Activated CD8-positive, alpha-beta memory T cell treated with anti-CD3 and anti-CD28 coated beads for 24 hours (primary cell): ENCODE measurements around the gene DNM1.
"Not testable (repeated sequence)": the region's sequence is repeated elsewhere in the genome, so short reads cannot be mapped to it uniquely, and the experiment has no call there.

Experiments
- DNase-seq: peaks from one replicate; pipeline ENCODE4 v3.0.0-alpha.2; 2020

Gene DNM1

DNA sequence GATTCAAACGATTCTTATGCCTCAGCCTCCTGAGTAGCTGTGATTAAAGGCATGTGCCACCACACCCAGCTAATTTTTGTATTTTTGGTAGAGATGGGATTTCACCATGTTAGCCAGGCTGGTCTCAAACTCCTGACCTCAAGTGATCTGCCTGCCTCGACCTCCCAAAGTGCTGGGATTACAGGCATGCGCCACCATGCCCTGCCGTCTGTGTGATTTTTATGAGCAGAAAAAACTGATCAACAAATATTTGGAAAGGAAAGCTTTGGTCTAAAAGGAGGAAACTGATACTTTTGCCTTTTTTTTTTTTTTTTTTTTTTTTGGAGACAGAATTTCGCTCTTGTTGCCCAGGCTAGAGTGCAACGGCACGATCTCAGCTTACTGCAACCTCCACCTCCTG lies 27.7 kb downstream of the DNM1 start:
- DNase-seq: not testable (repeated sequence)

DNA sequence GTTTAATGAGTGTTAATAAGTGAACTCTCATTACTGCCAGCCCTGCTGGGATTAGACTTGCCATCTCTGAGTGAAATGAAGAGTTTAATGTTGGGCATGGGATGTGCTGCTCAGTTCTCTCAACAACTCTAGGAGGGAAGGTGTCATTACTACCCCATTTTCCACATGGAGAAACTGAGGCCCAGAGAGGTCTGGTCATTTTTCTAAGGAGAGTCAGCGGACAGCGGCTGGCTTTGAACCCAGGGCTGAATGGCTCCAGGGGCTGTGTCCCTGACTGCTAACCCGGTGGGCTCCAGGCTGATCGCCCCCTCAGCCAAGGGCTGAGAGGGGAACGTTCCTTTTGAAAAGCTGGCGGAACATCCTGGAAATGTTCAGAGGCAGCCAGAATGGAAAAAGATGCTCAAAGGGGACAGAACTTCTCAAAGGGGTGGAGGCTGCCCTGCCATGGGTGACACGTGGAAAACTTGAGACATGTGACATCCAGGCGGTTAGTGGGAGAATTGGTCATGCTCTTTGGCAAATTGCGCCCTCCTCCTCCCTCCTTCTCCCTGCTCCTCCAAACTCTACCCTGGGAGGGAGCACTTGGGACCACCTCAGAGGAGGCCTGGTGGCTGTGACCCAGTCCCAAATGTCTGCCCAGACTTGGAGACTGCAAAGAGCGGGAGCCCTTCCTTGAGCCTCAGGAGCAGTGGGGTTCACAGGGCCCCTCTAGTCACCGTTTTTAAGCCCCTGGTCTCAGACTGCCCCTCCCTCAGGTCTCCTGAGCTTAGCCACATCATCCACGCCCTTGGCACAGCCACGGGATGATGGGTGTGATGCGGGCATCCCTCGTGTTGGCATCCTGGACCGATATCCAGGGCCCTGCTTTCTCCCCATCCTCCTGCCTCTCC lies 28.7 kb downstream of the DNM1 start:
- DNase-seq: no peak

DNA sequence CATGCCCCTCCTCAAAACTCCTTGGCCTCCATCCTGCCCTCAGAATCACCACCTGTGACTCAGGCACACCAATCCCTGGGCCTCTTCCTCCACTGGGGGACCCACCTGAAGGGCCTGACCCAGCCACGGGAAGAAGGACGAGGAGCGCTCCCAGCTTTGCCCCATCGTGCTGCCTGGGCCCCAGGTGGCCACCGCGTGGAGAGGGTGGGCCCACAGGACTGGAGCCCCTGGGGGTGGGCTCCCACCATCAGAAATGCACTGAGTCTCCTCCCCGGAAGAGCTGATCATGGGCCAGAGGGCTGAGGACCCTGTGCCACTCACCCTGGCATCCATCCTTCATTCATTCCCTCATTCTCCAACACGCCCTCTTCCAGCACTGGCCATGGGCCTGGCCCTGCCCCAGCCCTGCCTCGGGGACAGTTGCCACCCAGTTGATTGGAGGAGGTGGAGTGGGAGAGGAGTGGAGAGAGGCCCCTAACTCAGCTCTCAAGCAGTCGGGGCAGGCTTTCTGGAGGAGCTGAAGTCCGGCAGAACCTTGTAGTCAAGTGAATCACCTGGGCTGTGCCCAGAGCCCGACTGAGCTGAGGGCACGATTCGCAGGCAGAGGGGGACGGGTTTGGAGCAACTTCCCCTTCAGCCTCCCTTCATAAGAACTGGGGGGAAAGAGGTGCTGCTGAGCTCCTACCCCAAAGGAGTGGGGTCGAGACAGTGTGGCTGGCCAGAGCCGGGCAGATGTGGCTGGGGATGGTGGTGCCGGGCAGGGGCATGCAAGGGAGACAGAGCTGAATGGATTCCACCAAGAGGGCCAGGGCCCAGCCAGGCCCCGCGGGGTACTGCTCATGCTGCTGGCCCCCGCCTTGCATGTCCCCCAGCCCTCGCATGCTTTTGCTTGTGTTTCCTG lies 29.6 kb downstream of the DNM1 start:
- DNase-seq: no peak

DNA sequence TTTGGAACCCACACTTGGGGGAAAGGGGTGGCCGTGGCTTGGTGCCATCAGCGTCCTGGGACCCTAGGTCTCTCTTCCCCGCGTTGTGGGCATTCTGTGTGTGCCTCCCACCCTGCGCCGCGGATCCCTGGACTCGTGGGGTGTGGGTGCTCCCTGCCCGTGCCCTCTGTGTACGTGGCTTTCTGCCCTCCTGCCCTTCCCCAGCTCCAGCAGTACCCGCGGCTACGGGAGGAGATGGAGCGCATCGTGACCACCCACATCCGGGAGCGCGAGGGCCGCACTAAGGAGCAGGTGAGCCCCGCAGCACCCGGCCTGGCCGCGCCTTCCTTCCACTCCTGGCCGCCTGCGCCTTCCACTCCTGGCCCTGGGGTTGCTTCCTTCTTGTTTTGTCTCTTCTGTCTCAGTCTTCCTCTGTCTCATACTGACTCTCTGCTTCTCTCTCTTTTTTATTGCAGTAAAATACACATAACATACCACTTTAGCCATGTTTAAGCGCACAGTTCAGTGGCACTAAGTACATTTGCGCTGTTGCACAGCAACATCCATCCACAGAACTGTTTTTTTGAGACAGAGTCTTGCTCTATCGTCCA lies 30.7 kb downstream of the DNM1 start:
- DNase-seq: no peak

DNA sequence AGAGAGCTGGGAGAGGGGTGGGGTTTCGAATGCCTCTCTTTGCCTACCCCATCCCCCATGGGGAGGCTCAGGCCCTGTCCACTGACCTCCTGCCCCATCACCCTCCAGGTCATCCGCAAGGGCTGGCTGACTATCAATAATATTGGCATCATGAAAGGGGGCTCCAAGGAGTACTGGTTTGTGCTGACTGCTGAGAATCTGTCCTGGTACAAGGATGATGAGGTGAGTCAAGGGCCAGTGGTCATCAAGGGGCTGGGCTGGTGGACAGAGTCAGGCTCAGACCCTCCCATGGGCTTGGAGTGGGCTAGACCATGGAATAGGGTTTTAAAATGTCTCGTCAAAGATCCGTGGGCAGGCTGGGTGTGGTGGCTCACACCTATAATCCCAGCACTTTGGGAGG lies 38.9 kb downstream of the DNM1 start:
- DNase-seq: no peak

DNA sequence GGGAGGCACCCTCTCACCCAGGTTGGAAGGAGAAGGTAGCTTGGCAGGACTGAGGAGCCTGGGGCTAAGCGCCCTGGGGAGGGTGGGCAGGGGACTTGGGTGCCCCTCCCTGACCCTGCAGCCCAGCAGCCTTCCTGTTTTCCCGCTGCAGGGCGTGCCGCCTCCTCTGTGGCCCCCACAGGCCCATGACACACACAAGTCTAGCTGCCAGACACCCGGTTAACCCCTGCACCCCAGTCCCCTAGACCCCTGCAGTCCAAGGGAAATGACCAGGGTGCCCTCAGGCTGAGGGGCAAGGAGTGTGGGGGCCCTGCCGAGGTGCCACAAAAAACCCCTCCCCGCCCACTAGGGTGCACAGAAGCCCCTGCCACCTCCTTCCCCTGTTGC lies 39.6 kb downstream of the DNM1 start:
- no peak for DNase-seq

DNA sequence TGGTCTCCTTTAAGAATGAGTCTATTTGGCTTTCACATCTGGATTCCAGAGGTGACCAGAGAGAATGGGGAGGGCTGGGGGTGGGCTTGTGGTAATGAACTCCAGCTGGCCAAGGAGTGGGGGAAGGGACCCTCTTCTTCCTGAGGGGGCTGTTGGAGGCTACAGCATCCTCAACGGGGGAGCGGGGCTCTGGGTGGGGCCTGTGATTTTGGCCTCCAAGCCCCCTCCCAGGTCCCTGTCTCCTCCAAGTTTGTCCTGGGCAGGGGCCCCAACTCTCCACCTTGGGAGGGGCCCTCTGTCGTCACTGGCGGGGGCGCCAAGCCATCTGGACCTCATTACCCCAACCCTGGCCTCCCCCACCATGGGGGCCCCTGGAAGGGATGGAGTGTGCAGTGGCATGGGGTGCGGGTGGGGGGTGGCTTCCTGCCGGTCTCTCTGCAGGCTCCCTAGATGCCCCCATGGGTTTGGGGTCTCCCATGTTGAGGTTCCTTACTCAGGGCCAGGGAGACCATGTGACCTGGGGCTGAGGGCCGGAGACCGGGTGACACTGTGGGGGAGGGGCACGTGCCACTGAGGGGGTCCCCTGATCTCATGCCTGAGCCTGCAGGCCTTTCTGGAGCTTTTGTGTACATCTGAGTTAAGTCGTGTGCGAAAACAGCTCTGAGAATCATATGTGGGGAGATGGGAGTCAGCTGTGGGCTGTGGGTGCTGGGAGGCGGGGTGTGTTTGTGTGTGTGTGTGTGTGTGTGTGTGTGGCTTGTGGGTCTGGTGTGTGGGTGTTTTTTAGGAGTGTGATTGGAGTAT lies 40.2 kb downstream of the DNM1 start:
- DNase-seq: no peak

DNA sequence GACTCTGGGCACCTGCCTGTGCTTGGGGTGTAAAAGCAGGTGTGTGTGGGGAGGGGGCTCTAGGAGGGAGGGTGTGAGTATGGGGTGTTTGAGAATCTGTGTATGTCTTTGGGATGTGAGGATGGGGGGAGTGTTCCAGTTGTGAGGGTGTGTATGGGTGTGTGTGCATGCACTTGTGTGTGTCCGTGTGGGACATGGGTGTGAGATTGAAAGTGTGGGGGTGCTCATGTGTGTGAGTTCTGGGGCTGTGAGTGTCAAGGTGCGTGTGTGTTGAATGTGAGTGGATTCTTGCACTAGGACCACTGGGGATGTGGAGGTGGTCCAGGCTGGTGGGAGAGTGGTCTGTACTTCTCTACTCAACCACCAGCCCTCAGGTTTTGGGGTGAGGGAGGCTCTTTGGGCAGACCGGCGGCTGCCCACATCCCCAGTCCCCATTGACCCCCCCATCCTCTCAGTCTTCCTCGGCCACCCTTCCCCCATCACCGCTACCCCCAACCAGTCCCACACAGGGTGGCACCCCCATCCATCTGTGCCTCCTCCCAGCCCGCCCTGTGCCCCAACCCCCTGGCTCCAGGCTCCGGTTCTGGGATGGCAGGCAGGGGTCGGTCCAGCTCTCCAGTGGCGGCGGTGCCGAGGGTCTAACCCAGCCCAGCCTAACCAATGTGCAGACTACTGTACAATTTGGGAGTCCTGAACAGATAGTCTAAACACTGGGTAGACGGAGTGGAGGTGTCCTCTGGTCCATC lies 41.1 kb downstream of the DNM1 start:
- DNase-seq: no peak

DNA sequence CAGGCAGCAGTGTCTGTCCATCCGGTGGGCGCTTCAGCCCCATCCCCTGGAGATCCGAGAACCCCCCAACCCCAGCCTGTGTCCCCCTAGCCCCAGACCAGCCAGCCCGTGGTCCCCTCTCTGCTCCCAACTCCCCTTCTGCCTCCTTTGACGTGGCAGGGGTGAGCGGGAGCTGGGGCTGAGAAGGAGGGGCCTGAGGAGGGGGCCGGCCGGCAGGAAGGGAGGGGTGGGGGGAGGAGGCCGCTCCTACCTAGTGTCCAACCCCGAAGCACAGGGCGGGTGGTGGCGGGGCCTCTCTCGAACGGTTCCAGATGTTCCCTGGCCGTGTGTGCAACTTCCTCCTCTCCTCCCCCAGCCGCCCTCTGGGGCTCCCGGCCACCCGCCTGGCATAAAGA lies 41.7 kb downstream of the DNM1 start:
- no peak for DNase-seq

DNA sequence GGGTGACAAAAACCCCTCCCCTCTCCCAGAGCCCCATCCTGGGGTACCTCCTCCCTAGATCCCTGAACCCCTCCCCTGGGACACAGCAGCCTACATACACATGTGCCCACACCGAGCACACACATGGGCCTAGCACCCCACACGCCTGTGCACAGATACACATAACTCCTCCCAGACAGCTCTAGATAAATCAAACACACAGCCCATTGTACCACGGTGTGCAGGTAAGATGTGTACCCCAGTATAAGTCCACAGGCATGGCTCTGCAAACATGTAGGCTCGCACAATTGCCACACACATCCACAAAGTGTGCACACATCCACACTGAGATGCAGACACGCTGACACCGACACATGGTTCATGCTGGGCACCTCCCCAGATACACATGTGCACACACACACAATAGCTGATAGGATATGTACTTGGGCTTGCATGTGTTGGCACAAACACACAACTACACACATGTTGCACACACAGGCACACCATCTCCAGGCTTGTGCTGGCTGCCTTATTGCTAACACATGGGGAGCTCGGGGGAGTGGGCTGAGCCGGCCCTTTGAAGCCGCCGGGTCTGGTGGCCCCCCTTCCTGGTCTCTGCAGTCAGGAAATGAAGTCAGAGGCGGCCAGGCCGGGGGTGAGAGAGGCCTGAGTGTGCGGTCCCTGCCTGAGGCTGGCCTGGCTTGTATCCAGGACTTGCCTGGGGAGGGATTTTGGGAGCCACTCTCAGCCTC lies 42.4 kb downstream of the DNM1 start:
- no peak for DNase-seq

DNA sequence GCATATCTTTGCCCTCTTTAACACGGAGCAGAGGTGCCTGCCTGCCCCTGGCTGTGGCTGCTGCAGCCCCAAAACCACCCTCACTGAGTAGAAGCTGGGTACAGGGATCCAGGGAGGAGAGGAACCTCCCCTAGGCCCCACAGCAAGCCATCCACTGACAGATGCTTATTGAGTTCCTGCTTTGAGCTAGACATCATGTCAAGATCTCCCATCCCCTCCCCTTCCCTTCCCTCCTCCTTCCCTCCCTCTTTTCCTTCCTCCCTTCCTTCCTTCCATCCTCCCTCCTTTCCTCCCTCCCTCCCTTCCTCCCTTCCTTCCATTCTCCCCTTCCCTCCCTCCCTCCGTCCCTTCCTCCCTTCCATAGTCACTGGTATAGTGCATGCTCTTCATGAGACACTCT lies 43.3 kb downstream of the DNM1 start:
- DNase-seq: no peak

DNA sequence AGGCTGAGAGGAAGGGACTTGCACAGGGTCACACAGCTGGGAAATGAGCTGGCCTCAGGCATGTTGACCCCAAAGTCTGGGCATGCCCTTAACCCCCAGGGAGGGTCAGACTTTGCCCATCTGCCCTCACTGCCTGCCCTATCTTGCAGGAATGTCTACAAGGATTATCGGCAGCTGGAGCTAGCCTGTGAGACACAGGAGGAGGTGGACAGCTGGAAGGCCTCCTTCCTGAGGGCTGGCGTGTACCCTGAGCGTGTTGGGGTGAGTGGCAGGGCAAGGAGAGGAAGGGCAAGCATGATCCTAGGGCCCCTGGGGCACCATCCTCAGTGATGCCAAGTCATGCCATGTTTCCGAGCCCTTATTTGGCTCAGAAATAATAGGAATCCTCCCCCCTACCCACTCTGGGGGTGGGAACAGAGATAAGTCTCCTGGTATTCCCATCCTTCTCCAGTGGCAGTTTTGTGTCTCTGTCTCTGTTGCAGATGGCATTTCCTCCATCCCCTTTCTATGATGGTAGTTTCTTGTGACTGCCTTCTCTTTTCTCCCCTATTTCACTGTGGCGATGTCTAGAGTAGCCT lies 44.1 kb downstream of the DNM1 start:
- no peak for DNase-seq

DNA sequence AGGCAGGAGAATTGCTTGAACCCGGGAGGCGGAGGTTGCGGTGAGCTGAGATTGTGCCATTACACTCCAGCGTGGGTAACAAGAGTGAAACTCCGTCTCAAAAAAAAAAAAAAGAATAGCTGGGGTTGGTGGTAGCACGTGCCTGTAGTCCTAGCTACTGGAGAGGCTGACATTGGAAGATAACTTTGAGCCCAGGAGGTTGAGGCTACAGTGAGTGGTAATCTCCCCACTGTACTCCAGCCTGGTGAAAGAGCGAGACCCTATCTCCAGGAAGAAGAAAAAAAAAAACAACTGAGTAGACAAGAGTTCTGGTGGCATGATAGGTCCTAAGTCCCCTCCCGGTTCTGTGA lies 46.4 kb downstream of the DNM1 start:
- no peak for DNase-seq

DNA sequence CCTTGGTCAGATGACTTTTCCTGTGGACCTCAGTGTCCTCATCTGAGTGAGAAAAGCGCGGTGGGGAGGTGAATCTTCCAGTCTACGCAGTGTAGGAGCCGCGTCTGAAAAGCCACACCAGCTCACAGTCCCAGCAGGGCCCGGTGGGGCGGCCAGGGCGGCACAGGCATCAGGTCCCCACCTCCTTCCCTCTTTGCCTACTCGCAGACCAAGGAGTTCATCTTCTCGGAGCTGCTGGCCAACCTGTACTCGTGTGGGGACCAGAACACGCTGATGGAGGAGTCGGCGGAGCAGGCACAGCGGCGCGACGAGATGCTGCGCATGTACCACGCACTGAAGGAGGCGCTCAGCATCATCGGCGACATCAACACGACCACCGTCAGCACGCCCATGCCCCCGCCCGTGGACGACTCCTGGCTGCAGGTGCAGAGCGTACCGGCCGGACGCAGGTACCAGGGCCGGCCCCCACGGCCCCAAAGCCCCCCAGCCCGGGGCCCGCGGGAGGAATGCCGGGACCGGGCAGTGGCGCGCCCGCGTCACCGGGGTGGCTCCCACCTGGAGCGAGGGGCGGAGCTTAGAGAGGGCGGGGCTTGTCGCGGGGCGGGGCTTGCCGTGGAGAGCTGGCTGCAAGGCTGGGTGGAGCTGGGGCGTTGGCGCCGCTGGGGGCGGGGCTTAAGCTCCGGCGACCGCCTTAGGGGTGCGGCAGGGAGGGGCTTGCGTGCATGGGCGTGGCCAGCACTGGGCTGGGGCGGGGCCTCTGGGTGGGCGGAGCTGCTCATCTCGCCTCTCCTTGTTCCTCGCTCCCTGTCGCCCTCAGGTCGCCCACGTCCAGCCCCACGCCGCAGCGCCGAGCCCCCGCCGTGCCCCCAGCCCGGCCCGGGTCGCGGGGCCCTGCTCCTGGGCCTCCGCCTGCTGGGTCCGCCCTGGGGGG lies 47.0 kb downstream of the DNM1 start:
- peak; percentile 100 for DNase-seq

DNA sequence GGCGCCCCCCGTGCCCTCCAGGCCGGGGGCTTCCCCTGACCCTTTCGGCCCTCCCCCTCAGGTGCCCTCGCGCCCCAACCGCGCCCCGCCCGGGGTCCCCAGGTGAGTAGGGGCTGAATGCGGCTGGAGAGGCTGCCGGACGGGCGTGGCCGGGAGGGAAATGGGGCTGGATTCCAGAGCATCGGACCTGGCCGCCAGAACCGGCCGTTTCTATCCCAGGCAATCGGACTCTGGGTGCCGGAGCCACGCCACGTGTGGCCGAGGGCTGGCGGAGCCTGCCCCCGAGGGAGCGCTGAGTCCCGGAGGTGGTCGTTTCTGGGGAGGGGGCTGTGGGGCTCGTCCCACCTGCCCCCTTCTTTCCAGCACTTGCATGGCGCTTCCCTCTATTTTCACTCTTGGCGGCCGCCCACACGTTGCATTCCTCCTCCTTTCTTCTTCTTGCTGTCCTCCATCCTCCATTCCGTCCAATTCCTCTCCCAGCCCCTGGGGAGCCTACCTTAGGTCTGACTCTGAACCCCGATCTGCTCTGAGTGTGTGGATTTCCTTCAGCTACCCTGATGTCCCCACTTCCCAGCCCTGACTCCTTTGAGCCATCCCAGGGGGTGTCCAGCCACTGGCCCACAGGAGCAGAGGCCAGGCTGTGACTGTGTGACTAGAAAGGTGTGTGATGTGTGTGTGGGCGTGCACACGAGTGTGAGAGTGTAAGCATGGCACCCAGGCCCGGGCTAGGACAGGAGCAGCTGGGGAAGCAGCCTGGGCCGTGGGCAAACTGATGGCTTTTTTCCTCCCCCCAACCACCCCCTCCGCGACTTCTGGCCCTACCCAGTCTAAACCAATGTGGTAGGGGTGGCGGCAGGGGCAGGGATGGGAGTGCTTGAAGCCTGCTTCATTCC lies 47.9 kb downstream of the DNM1 start:
- no peak for DNase-seq

DNA sequence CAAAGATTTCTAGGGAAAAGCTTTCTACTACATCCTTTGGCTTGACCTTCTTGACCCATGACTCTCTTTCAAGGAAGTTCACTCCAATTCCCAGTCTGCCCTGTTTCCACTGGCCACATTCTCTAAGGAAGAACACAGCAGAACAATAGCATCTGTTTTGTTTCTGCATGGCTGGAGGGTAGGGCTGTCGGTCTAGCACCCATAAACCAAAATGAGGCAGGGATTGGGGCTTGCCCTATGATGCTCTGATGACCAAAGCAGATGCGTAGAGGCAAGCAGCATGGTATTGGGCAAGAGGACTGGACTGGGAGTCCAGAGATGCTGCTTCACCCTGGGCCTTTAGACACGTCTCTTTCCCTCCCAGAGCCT lies 48.5 kb downstream of the DNM1 start:
- no peak for DNase-seq

DNA sequence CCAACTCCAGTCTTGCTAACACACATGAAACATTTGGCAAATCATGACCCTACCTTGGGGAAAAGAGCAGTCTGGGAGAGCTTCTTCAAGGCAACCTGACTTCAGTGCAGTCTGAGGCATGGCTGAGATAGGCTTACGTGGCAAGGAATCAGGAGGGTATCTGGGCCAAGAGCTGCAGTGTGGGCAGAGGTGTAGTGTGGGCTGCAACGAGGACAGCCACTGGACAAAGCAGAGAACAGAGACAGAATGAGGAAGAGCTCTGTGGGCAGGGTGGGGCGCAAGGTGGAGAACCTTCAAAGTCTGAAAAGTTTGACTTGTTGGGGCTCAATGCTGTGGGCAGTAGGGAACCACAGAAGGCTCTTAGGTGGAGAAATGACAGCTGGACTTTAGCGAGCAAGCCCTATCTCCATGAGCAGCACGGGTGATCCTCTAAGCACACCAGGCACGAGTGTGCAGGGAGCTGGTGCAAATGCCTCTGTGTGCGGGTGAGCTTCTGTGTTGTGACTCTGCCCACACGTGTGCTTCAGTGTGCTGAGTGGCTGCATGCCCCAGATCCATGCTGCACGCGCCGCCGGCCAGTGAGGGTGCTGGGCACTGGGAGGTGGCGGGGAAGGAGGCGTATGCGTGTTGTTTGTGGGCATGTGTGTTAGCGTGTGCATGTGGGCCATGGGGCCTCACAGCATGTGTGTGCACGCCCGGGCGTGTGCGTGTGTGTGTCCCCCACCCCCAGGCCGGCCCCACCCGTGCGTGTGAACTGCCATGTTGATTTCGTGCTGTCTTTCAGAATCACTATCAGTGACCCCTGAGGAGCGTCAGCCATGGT lies 49.3 kb downstream of the DNM1 start:
- DNase-seq: no peak
